Upper lobe of left lung (tissue), 4 donors: ENCODE measurements around the gene DAPL1.

Experiments
- CTCF ChIP-seq, 6 experiments: fragments of 450-650 bp in 4 of 6; fragments of 200-600 bp in 2 of 6; sonication (generic) in 2 of 6; IDR thresholded peaks; one replicate each; pipeline ENCODE4 v1.5.1; 2016 to 2019; ENCODE audit warnings: antibody characterized with exemption in 6 of 6
- POLR2A ChIP-seq, 4 donors: fragments of 450-650 bp; IDR thresholded peaks; one replicate each; pipeline ENCODE4 v1.5.1; 2016 to 2017; ENCODE audit warnings: antibody characterized with exemption in 4 of 4, mild to moderate bottlenecking in 2 of 4
- POLR2AphosphoS5 ChIP-seq, 2 donors: sonication (generic); formaldehyde crosslinking; IDR thresholded peaks; one replicate each; pipeline ENCODE4 v1.5.1; 2017; ENCODE audit warnings: antibody characterized with exemption in 2 of 2

GRCh38 chr2:158815658-158816057, 20.5 kb downstream of the DAPL1 start:
- TF ChIP-seq CTCF (IDR thresholded peaks at IDR 0.05) (no peak), POLR2AphosphoS5 (IDR thresholded peaks at IDR 0.05) (no peak), POLR2A (IDR thresholded peaks at IDR 0.05) (no peak)
